GM23338 (cell line): Measurements from ENCODE around the gene SNX1. TPM values are rescaled to one million over a fixed set of nuclear protein-coding genes. Genes with fewer than 3 reads are reported as not detected.

ENCODE experiments used
- ATAC-seq: fragments of 200-7000 bp; cut with Tn5 transposase; 3 replicates; pipeline ENCODE4 v1.9.1; 2020
- DNase-seq: peaks from one replicate; pipeline ENCODE4 v3.0.0-alpha.2; 2015; ENCODE audit warnings: low spot score
- H2AFZ ChIP-seq: fragments of 200-600 bp; sonication (generic); 2 replicates; pipeline ENCODE4 v1.8.0; 2016; ENCODE audit warnings: antibody characterized with exemption, mild to moderate bottlenecking, moderate library complexity
- H3F3A ChIP-seq: fragments of 200-600 bp; sonication (generic); replicated peaks from 2 replicates; pipeline ENCODE4 v1.8.0; 2017; ENCODE audit warnings: antibody characterized with exemption, mixed run types, low read depth
- H3K27ac ChIP-seq: fragments of 200-600 bp; sonication (generic); 2 replicates; pipeline ENCODE4 v1.6.1; 2016; ENCODE audit warnings: low read depth
- H3K27me3 ChIP-seq: fragments of 200-600 bp; sonication (generic); 2 replicates; pipeline ENCODE4 v1.8.0; 2016; ENCODE audit warnings: mild to moderate bottlenecking, mixed run types, moderate library complexity; ENCODE audit not compliant: insufficient read depth
- H3K36me3 ChIP-seq: fragments of 200-600 bp; sonication (generic); 2 replicates; pipeline ENCODE4 v1.8.0; 2016; ENCODE audit warnings: mild to moderate bottlenecking; ENCODE audit not compliant: insufficient read depth
- H3K4me1 ChIP-seq: fragments of 200-600 bp; sonication (generic); 2 replicates; pipeline ENCODE4 v1.8.0; 2016; ENCODE audit warnings: mild to moderate bottlenecking, moderate library complexity; ENCODE audit not compliant: insufficient read depth
- H3K4me2 ChIP-seq: fragments of 200-600 bp; sonication (generic); 2 replicates; pipeline ENCODE4 v1.7.1; 2017; ENCODE audit warnings: mixed run types
- H3K4me3 ChIP-seq: fragments of 200-600 bp; sonication (generic); 2 replicates; pipeline ENCODE4 v1.6.1; 2016; ENCODE audit warnings: mixed run types
- H3K79me2 ChIP-seq: fragments of 200-600 bp; sonication (generic); replicated peaks from 2 replicates; pipeline ENCODE4 v1.8.0; 2017; ENCODE audit warnings: mild to moderate bottlenecking; ENCODE audit not compliant: insufficient read depth
- H3K9me2 ChIP-seq: fragments of 200-600 bp; sonication (generic); 2 replicates; pipeline ENCODE4 v1.8.0; 2017; ENCODE audit not compliant: insufficient read depth
- H4K20me1 ChIP-seq: fragments of 200-600 bp; sonication (generic); replicated peaks from 2 replicates; pipeline ENCODE4 v1.8.0; 2017; ENCODE audit warnings: mild to moderate bottlenecking; ENCODE audit not compliant: insufficient read depth
- H3K27ac Mint-ChIP-seq: 2 replicates; pipeline ENCODE4 v1.8.0; 2020; ENCODE audit warnings: inconsistent platforms, mild to moderate bottlenecking, moderate library complexity, mixed read lengths
- H3K27me3 Mint-ChIP-seq: 3 replicates; pipeline ENCODE4 v1.8.0; 2022; ENCODE audit warnings: low read depth, mild to moderate bottlenecking, moderate library complexity, mixed read lengths, inconsistent platforms; ENCODE audit not compliant: insufficient read depth, poor library complexity
- H3K36me3 Mint-ChIP-seq: 3 replicates; pipeline ENCODE4 v1.8.0; 2021; ENCODE audit warnings: low read depth, mild to moderate bottlenecking, inconsistent platforms, moderate library complexity, mixed read lengths
- H3K4me1 Mint-ChIP-seq: 3 replicates; pipeline ENCODE4 v1.8.0; 2020; ENCODE audit warnings: mild to moderate bottlenecking, inconsistent platforms, mixed read lengths
- H3K4me3 Mint-ChIP-seq: 3 replicates; pipeline ENCODE4 v1.8.0; 2021; ENCODE audit warnings: moderate library complexity, mild to moderate bottlenecking, inconsistent platforms, mixed read lengths
- H3K9me3 Mint-ChIP-seq: 3 replicates; pipeline ENCODE4 v1.8.0; 2020; ENCODE audit warnings: moderate library complexity, mild to moderate bottlenecking, inconsistent platforms, mixed read lengths
- CTCF ChIP-seq, 2 experiments: fragments of 200-600 bp in 1 of 2; sonication (generic) in 1 of 2; conservative IDR thresholded peaks; 2 replicates each; pipeline versions ENCODE4 v1.5.1 to v1.6.1; 2016 to 2017; ENCODE audit warnings: antibody characterized with exemption in 2 of 2, low read depth in 2 of 2, mild to moderate bottlenecking in 2 of 2, moderate library complexity in 1 of 2
- NANOG ChIP-seq: IDR thresholded peaks from 2 replicates; pipeline ENCODE4 v1.6.1; 2016; ENCODE audit warnings: antibody characterized with exemption, borderline replicate concordance
- REST ChIP-seq: IDR thresholded peaks from one replicate; pipeline ENCODE4 v1.6.1; 2018; ENCODE audit warnings: antibody characterized with exemption; ENCODE audit not compliant: unreplicated experiment
- ZNF331 ChIP-seq: fragments of 250-450 bp; sonication (Bioruptor Pico); IDR thresholded peaks from 2 replicates; pipeline ENCODE4 v1.5.0; 2020; ENCODE audit warnings: low read depth, mild to moderate bottlenecking, moderate library complexity
- ZNF462 ChIP-seq: fragments of 250-450 bp; sonication (Bioruptor Pico); IDR thresholded peaks from 2 replicates; pipeline ENCODE4 v1.5.0; 2020; ENCODE audit warnings: mild to moderate bottlenecking, moderate library complexity
- polyA plus RNA-seq: library from polyadenylated mRNA; unstranded; fragments of >200 nt; fragmentation: Nextera tagmentation; extraction: Ambion mirVana; gene quantifications from 2 replicates; pipeline ENCODE4 v1.2.1, GENCODE V29; 2016
- total RNA-seq: library from RNA; depleted of rRNA; stranded (reverse); fragments of >200 nt; shearing (Covaris generic); gene quantifications from 2 replicates; pipeline ENCODE4 v1.2.3, GENCODE V29; 2014

The SNX1 gene
- total and polyA plus RNA-seq, 2 experiments from 2014 or later, result 33.3 to 33.8 TPM

- no peak overlapping the region for H3K27ac Mint-ChIP-seq
- H3K36me3 Mint-ChIP-seq, result peaks cover 1% of the 10 kb centered on the region; the same call in 2 of the 3 replicates
- Histone ChIP-seq H3K27ac (no peak overlapping the region), H3K27me3 (peaks cover 18% of the 10 kb centered on the region), H2AFZ (0 out of 2 replicates have a peak overlapping the region, but pooled peaks have one; percentile 1), H3K4me2 (no peak overlapping the region), H3K79me2 (no peaks in the 10 kb centered on the region), H3K4me1 (peaks cover 13% of the 10 kb centered on the region), H4K20me1 (no peaks in the 10 kb centered on the region; the same call in 1 of the 2 replicates), H3K4me3 (no peak overlapping the region), H3F3A (peaks cover 8% of the 10 kb centered on the region), H3K9me2 (no peaks in the 10 kb centered on the region), H3K36me3 (0 out of 2 replicates have a peak, but pooled peaks cover 1% of the 10 kb centered on the region)
- DNase-seq, result peak; percentile 75
- peak overlapping the region; percentile 3; the same call in 1 of the 3 replicates for H3K4me3 Mint-ChIP-seq
- no peak for ATAC-seq
- TF ChIP-seq REST, result no peak
- peak; percentile 49 to 66 for TF ChIP-seq CTCF (conservative IDR thresholded peaks at IDR 0.05; ENCODE audit: low read depth in 2 of 2)
- peaks cover 18% of the 10 kb centered on the region for H3K4me1 Mint-ChIP-seq
- peaks cover 21% of the 10 kb centered on the region for H3K27me3 Mint-ChIP-seq
- H3K9me3 Mint-ChIP-seq, result no peaks in the 10 kb centered on the region
Observed at GRCh38 chr15:64149424-64149823, 53.6 kb downstream of the SNX1 start.

GRCh38 chr15:64149893-64150578, 54.3 kb downstream of the SNX1 start:
- H3K27ac Mint-ChIP-seq, result no peak overlapping the region
- H3K4me3 Mint-ChIP-seq, result no peak overlapping the region; the same call in 2 of the 3 replicates
- H3K4me1 Mint-ChIP-seq, result peaks cover 18% of the 10 kb centered on the region
- Histone ChIP-seq H3K4me2 (no peak overlapping the region), H3K27me3 (peaks cover 18% of the 10 kb centered on the region), H3K4me1 (peaks cover 13% of the 10 kb centered on the region), H3F3A (peaks cover 10% of the 10 kb centered on the region), H4K20me1 (no peaks in the 10 kb centered on the region; the same call in 1 of the 2 replicates), H3K36me3 (0 out of 2 replicates have a peak, but pooled peaks cover 4% of the 10 kb centered on the region), H3K9me2 (no peaks in the 10 kb centered on the region), H3K79me2 (no peaks in the 10 kb centered on the region), H3K27ac (no peak overlapping the region), H3K4me3 (no peak overlapping the region), H2AFZ (0 out of 2 replicates have a peak overlapping the region, but pooled peaks have one; percentile 1)
- peaks cover 22% of the 10 kb centered on the region for H3K27me3 Mint-ChIP-seq
- DNase-seq, result no peak
- H3K36me3 Mint-ChIP-seq, result peaks cover 4% of the 10 kb centered on the region; the same call in 2 of the 3 replicates
- no peak for ATAC-seq
- TF ChIP-seq NANOG (no peak), ZNF331 (CRISPR knock-in tag) (no peak), ZNF462 (CRISPR knock-in tag) (no peak), CTCF (conservative IDR thresholded peaks at IDR 0.05; ENCODE audit: low read depth in 2 of 2) (no peak)
- H3K9me3 Mint-ChIP-seq, result no peaks in the 10 kb centered on the region; the same call in 2 of the 3 replicates
